ENCODE results near the gene FERMT1. TPM values are rescaled to one million over a fixed set of nuclear protein-coding genes. Genes with fewer than 3 reads are reported as not detected.

The FERMT1 gene
- total and polyA plus RNA-seq, 2 of the 4 experiments (the other 2 are of a cell fraction) = 1.8 to 2.3 TPM

DNA sequence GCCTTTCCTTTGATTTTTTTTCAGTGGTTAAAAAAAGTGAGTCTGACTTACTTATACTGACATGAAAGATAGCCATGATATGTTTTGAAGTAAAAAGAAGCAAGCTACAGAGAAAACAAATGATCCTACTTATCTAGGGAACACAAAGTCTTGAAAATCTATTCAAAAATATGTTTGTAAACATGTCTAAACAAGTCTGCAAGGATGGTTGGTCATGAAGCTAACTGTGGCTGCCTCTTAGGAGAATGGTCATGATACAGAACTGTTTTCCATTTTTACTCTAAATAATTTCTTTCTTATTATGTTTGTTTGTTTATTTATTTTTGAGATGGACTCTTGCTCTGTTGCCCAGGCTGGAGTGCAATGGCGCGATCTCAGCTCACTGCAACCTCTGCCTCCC is 21.5 kb downstream of the FERMT1 start:
- Histone ChIP-seq H2AK5ac (ENCODE audit: low read depth, low read length) (no peak overlapping the region), H3K18ac (ENCODE audit: low read depth, low read length) (no peak overlapping the region), H3K14ac (replicated peaks; ENCODE audit: low read depth, low read length) (no peak overlapping the region), H2BK120ac (ENCODE audit: low read depth, low read length) (no peak overlapping the region), H2BK5ac (ENCODE audit: low read depth, low read length, poor library complexity, severe bottlenecking) (no peak overlapping the region), H3K9ac (ENCODE audit: low read depth, low read length) (no peak overlapping the region), H3K27me3 (ENCODE audit: control insufficient read depth, insufficient read depth, low read length) (no peaks in the 10 kb centered on the region), H3K4me2 (ENCODE audit: low read depth, low read length) (no peak overlapping the region), H2BK20ac (ENCODE audit: low read depth, low read length) (no peak overlapping the region), H3K27ac (ENCODE audit: insufficient read depth, low read length) (no peak overlapping the region), H2AK9ac (replicated peaks; ENCODE audit: low read depth, low read length, poor library complexity) (no peak overlapping the region), H3K23ac (ENCODE audit: low read depth, low read length) (no peak overlapping the region), H3K79me1 (ENCODE audit: low read depth in 1 of 2, low read length in 2 of 2) (no peaks in the 10 kb centered on the region), H4K5ac (ENCODE audit: low read depth, low read length) (no peak overlapping the region), H4K91ac (ENCODE audit: insufficient read depth, low read depth, low read length) (no peak overlapping the region), H3K9me1 (ENCODE audit: insufficient read depth, low read length) (no peaks in the 10 kb centered on the region), H4K20me1 (ENCODE audit: insufficient read depth, low read length) (no peaks in the 10 kb centered on the region), H3K4ac (ENCODE audit: low read depth, low read length) (no peak overlapping the region), H2BK15ac (ENCODE audit: low read depth, low read length) (no peak overlapping the region), H3K9me3 (ENCODE audit: control insufficient read depth, insufficient read depth, low read length) (no peaks in the 10 kb centered on the region), H3K56ac (ENCODE audit: extremely low read depth, insufficient read depth, low read length) (no peak overlapping the region), H2AFZ (replicated peaks; ENCODE audit: low read length, poor library complexity) (no peak overlapping the region), H3K4me1 (ENCODE audit: control insufficient read depth, insufficient read depth, low read length) (no peaks in the 10 kb centered on the region), H4K8ac (ENCODE audit: low read depth in 2 of 2, low read length in 2 of 2) (no peak overlapping the region), H3K4me3 (ENCODE audit: insufficient read depth, low read depth, low read length) (no peak overlapping the region), H3K36me3 (ENCODE audit: control insufficient read depth, insufficient read depth, low read length) (no peaks in the 10 kb centered on the region)
- CTCF ChIA-PET = no interaction called here
- ATAC-seq (ENCODE audit: low read depth) (no peak), DNase-seq (no peak)
- POLR2A ChIA-PET (ENCODE audit: unreplicated experiment) = no interaction called here
- no TSS peak for BruUV-seq (replicated peaks)
- no peak for TF ChIP-seq POLR2A (IDR thresholded peaks at IDR 0.05; ENCODE audit: low read depth, low read length)
- TF ChIP-seq CEBPB (IDR thresholded peaks at IDR 0.05; ENCODE audit: low read depth, low read length) = no peak
- TF ChIP-seq RAD21 (IDR thresholded peaks at IDR 0.05; ENCODE audit: low read length) = no peak
- TF ChIP-seq, protein P1, sequence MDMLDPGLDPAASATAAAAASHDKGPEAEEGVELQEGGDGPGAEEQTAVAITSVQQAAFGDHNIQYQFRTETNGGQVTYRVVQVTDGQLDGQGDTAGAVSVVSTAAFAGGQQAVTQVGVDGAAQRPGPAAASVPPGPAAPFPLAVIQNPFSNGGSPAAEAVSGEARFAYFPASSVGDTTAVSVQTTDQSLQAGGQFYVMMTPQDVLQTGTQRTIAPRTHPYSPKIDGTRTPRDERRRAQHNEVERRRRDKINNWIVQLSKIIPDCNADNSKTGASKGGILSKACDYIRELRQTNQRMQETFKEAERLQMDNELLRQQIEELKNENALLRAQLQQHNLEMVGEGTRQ (IDR thresholded peaks at IDR 0.05; ENCODE audit: low read depth, low read length) = no peak
- TF ChIP-seq SMC3 (IDR thresholded peaks at IDR 0.05; ENCODE audit: low read depth, low read length) = no peak
- TF ChIP-seq CHD1 (IDR thresholded peaks at IDR 0.05; ENCODE audit: low read depth, low read length) = no peak
- TF ChIP-seq, protein P2, sequence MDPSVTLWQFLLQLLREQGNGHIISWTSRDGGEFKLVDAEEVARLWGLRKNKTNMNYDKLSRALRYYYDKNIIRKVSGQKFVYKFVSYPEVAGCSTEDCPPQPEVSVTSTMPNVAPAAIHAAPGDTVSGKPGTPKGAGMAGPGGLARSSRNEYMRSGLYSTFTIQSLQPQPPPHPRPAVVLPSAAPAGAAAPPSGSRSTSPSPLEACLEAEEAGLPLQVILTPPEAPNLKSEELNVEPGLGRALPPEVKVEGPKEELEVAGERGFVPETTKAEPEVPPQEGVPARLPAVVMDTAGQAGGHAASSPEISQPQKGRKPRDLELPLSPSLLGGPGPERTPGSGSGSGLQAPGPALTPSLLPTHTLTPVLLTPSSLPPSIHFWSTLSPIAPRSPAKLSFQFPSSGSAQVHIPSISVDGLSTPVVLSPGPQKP (IDR thresholded peaks at IDR 0.05; ENCODE audit: borderline replicate concordance, low read depth, low read length) = no peak
- no peak for TF ChIP-seq RCOR1 (IDR thresholded peaks at IDR 0.05; ENCODE audit: insufficient replicate concordance, low read length)
- no peak for TF ChIP-seq RFX5 (IDR thresholded peaks at IDR 0.05; ENCODE audit: low read depth, low read length)
- no peak for TF ChIP-seq NFE2L2 (IDR thresholded peaks at IDR 0.05; ENCODE audit: low read depth, low read length)
- no peak for TF ChIP-seq BHLHE40 (IDR thresholded peaks at IDR 0.05; ENCODE audit: low read depth, low read length)
- no peak for TF ChIP-seq FOS (IDR thresholded peaks at IDR 0.05; ENCODE audit: low read depth, low read length)
- TF ChIP-seq, protein P3, sequence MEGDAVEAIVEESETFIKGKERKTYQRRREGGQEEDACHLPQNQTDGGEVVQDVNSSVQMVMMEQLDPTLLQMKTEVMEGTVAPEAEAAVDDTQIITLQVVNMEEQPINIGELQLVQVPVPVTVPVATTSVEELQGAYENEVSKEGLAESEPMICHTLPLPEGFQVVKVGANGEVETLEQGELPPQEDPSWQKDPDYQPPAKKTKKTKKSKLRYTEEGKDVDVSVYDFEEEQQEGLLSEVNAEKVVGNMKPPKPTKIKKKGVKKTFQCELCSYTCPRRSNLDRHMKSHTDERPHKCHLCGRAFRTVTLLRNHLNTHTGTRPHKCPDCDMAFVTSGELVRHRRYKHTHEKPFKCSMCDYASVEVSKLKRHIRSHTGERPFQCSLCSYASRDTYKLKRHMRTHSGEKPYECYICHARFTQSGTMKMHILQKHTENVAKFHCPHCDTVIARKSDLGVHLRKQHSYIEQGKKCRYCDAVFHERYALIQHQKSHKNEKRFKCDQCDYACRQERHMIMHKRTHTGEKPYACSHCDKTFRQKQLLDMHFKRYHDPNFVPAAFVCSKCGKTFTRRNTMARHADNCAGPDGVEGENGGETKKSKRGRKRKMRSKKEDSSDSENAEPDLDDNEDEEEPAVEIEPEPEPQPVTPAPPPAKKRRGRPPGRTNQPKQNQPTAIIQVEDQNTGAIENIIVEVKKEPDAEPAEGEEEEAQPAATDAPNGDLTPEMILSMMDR (conservative IDR thresholded peaks at IDR 0.05; ENCODE audit: low read depth, low read length) = no peak
- intact Hi-C loops (cut with micrococcal nuclease) (no loop called here), in situ Hi-C loops (cut with MboI; ENCODE audit: low sequenced_read_pairs) (no loop called here), dilution Hi-C loops (cut with HindIII; ENCODE audit: low sequenced_read_pairs, unreplicated experiment) (no loop called here)
- WGBS, 2 experiments (ENCODE audit: extremely low coverage in 2 of 2, insufficient read length in 1 of 2) = no CpG with 5 or more reads among the region's 2 CpGs
